ENCODE data around the gene SMYD2.

- TF ChIP-seq CTCF (IDR thresholded peaks at IDR 0.05; ENCODE audit: poor library complexity): no peak
- TF ChIP-seq EZH2 (IDR thresholded peaks at IDR 0.05; ENCODE audit: borderline replicate concordance): no peak
These were observed 36.7 kb upstream of the SMYD2 start for GRCh38 chr1:214244252-214244651.
